Right lobe of liver (tissue), 4 donors: ENCODE measurements around the gene FAAP24.
"Not testable (repeated sequence)": the region's sequence is repeated elsewhere in the genome, so short reads cannot be mapped to it uniquely, and the experiment has no call there.

Source experiments
- POLR2A ChIP-seq: fragments of 450-650 bp; IDR thresholded peaks from one replicate; pipeline ENCODE4 v1.6.1; 2017; ENCODE audit warnings: antibody characterized with exemption, mild to moderate bottlenecking
- TF ChIP-seq, protein P1 (sequence below), 4 donors: fragments of 200-600 bp in 3 of 4; fragments of 450-650 bp in 1 of 4; IDR thresholded peaks; one replicate each; pipeline versions ENCODE4 v1.5.1 to v1.8.0; 2016 to 2022; ENCODE audit warnings: antibody characterized with exemption in 4 of 4, mild to moderate bottlenecking in 2 of 4
- donor health status: DM: no; HTN: no; CAD: no.
- donor health status: DM: no; HTN: no; CAD: no.
- donor health status: DM: no; HTN: yes; CAD: no.

DNA sequence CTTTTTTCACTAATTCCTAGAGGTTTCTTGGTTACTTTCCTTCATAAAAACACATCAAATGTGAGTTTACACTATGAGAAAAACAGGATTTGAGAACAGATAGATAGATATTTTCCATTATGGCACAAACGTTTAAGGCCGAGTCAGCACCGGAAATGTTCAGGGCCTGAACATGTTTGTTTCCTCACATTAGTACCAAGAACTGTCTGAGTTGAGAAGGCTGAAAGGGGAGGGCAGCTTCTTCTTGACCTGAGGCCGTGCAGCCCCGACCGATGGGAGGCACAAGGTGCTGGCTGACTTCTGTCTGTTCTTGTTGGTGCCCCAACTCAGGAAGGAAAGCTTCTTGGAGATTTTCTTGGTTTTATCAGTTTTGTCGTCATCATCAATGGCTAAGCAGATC lies 7.8 kb downstream of the FAAP24 start:
- not testable (repeated sequence) for TF ChIP-seq POLR2A
- TF ChIP-seq, protein P1, sequence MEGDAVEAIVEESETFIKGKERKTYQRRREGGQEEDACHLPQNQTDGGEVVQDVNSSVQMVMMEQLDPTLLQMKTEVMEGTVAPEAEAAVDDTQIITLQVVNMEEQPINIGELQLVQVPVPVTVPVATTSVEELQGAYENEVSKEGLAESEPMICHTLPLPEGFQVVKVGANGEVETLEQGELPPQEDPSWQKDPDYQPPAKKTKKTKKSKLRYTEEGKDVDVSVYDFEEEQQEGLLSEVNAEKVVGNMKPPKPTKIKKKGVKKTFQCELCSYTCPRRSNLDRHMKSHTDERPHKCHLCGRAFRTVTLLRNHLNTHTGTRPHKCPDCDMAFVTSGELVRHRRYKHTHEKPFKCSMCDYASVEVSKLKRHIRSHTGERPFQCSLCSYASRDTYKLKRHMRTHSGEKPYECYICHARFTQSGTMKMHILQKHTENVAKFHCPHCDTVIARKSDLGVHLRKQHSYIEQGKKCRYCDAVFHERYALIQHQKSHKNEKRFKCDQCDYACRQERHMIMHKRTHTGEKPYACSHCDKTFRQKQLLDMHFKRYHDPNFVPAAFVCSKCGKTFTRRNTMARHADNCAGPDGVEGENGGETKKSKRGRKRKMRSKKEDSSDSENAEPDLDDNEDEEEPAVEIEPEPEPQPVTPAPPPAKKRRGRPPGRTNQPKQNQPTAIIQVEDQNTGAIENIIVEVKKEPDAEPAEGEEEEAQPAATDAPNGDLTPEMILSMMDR (IDR thresholded peaks at IDR 0.05) = not testable (repeated sequence)
